Measurements from ENCODE around the gene IQGAP3.
A peak's percentile ranks its signal among the peaks of the same experiment; 100 is the strongest.

IQGAP3 gene

DNA sequence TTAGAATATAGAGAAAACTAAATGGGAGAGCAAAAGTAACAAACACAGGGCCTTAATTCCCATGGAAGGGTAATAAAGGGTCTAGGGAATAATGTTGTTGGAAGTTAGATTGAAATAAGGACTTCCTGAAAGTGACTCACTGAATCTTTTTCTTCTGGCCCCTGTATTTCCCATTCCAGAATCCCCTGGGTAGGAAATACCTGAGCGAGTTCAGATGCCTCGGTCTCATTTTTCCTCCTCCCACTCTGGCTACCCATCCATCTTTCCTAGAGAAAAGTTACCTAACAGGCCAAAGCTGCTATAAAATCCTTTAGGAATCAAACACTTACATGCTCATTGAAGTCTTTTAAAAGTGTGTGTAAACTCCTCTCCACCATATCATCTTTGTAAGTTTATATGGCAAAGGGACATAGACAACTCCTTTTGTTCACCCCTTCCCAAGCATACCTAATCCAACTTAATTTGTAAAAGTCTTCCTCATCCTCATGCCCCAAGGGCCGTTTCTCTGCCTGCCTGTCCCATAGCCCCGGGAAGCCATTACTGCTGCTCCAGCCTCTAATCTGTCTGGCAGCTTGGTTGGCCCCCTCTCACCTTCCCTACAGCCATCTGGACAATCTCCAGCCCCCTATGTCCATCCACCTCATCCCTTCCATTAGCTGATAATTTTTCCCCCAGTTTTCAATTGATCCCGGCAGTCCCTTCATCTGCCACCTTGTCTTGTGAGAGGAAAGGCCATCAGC, 68.5 kb downstream of the IQGAP3 start:
- Histone ChIP-seq H3K9me3 (replicated peaks; ENCODE audit: insufficient read depth, low read length) (no peaks in the 10 kb centered on the region), H3K9me2 (replicated peaks; ENCODE audit: insufficient read depth, low read length) (no peaks in the 10 kb centered on the region), H3K4me2 (ENCODE audit: low read depth, low read length) (peak overlapping the region; percentile 91), H3K79me2 (ENCODE audit: low read length) (peaks cover 24% of the 10 kb centered on the region), H3K36me3 (replicated peaks; ENCODE audit: insufficient read depth, low read length) (no peaks in the 10 kb centered on the region), H3K4me3 (ENCODE audit: low read length) (no peak overlapping the region), H4K20me1 (ENCODE audit: insufficient read depth, low read length) (no peaks in the 10 kb centered on the region), H2AFZ (ENCODE audit: low read length) (peak overlapping the region; percentile 1), H3F3A (ENCODE audit: insufficient read depth, low read length) (peaks cover 30% of the 10 kb centered on the region), H3K27me3 (replicated peaks; ENCODE audit: insufficient read depth, low read length) (no peaks in the 10 kb centered on the region), H3K4me1 (ENCODE audit: low read length) (peaks cover 51% of the 10 kb centered on the region), H3K9ac (ENCODE audit: low read length) (peak overlapping the region; percentile 78), H3K27ac (ENCODE audit: low read length) (peak overlapping the region; percentile 87)
- TF ChIP-seq EZH2 (optimal IDR thresholded peaks at IDR 0.05; ENCODE audit: low read depth, low read length) (no peak), EZH2phosphoT487 (IDR thresholded peaks at IDR 0.05; ENCODE audit: low read length) (no peak)
- TF ChIP-seq, protein P1, sequence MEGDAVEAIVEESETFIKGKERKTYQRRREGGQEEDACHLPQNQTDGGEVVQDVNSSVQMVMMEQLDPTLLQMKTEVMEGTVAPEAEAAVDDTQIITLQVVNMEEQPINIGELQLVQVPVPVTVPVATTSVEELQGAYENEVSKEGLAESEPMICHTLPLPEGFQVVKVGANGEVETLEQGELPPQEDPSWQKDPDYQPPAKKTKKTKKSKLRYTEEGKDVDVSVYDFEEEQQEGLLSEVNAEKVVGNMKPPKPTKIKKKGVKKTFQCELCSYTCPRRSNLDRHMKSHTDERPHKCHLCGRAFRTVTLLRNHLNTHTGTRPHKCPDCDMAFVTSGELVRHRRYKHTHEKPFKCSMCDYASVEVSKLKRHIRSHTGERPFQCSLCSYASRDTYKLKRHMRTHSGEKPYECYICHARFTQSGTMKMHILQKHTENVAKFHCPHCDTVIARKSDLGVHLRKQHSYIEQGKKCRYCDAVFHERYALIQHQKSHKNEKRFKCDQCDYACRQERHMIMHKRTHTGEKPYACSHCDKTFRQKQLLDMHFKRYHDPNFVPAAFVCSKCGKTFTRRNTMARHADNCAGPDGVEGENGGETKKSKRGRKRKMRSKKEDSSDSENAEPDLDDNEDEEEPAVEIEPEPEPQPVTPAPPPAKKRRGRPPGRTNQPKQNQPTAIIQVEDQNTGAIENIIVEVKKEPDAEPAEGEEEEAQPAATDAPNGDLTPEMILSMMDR (IDR thresholded peaks at IDR 0.05; ENCODE audit: low read length), result no peak
- no peak for DNase-seq

DNA sequence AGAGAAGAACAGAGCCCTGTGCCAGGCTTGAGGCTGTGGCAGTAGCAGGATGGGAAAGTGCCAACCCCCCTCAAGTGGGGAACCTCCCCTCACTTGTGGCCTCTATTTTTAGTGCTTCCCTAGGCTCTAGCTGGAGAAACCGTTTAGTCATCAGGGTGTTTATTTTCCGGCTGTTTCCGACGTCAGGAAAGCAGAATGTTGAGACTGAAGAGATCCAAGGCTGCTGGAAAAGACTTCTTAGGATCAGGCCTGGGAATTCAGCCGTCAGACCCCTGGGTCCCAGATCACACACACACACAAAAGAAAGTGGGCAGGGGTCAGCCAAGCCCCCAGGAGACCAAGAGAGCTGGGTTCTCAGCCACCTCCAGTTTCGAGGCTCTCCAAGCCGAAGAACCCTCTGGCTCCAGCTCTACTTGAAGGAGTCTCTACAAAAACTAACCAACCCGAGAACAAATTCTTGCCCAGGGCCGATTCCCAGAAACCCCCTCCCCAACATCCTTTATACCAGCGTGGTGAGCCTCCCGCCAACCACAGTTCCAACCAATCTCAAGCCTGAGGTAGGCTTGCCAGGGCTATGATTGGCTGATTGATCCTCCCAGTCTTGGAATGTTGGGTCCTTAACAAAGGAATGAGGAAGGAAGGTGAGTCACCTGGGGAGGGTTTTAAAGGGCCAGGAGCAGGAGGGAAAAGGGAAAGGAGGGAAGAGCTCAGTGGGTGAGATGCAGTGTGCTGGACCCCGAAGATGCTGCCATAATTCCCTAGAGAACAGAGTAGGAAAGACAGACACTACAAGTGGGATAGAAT, 69.3 kb downstream of the IQGAP3 start:
- no peak for TF ChIP-seq EZH2 (optimal IDR thresholded peaks at IDR 0.05; ENCODE audit: low read depth, low read length)
- TF ChIP-seq, protein P1 (IDR thresholded peaks at IDR 0.05; ENCODE audit: low read length), result no peak
- no peak for TF ChIP-seq EZH2phosphoT487 (IDR thresholded peaks at IDR 0.05; ENCODE audit: low read length)
- DNase-seq, result no peak

DNA sequence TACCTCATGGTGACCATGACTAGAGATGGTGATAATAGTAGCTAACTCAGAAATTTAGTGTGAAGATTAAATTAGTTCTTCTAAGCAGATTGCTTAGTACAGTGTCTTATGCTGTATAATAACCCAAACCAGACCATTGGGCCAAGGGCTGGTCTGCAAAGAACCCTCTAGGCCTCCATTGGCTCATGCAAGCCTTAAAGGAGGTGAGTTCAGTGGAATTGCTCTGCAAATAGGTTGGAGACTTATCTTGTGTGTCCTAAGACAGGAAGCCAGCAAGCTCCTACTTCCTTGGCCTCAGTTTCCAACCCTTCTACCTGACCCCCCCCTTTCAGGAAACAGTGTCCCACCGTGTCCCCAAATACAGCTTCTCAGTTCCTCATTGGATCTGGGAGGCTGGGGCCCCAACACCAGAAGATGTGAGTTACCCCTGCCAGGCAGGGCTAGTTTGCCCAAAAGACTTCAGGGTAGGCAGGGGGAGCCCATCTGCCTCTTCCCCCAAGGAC, 69.9 kb downstream of the IQGAP3 start:
- Histone ChIP-seq H3F3A (ENCODE audit: insufficient read depth, low read length) (peaks cover 43% of the 10 kb centered on the region), H3K4me3 (ENCODE audit: low read length) (no peak overlapping the region), H3K4me1 (ENCODE audit: low read length) (peaks cover 49% of the 10 kb centered on the region), H3K4me2 (ENCODE audit: low read depth, low read length) (no peak overlapping the region), H3K9me3 (replicated peaks; ENCODE audit: insufficient read depth, low read length) (no peaks in the 10 kb centered on the region), H4K20me1 (ENCODE audit: insufficient read depth, low read length) (no peaks in the 10 kb centered on the region), H3K79me2 (ENCODE audit: low read length) (peaks cover 38% of the 10 kb centered on the region), H3K27me3 (replicated peaks; ENCODE audit: insufficient read depth, low read length) (no peaks in the 10 kb centered on the region), H3K27ac (ENCODE audit: low read length) (no peak overlapping the region), H3K9ac (ENCODE audit: low read length) (no peak overlapping the region), H3K9me2 (replicated peaks; ENCODE audit: insufficient read depth, low read length) (no peaks in the 10 kb centered on the region), H2AFZ (ENCODE audit: low read length) (no peak overlapping the region), H3K36me3 (replicated peaks; ENCODE audit: insufficient read depth, low read length) (no peaks in the 10 kb centered on the region)
- no peak for DNase-seq
- TF ChIP-seq, protein P1 (IDR thresholded peaks at IDR 0.05; ENCODE audit: low read length), result no peak
- TF ChIP-seq EZH2phosphoT487 (IDR thresholded peaks at IDR 0.05; ENCODE audit: low read length), result no peak
- no peak for TF ChIP-seq EZH2 (optimal IDR thresholded peaks at IDR 0.05; ENCODE audit: low read depth, low read length)

More for the DNA sequence above, 69.3 kb downstream of the IQGAP3 start:
- Histone ChIP-seq H3K27ac (ENCODE audit: low read length) (no peak overlapping the region), H3K36me3 (replicated peaks; ENCODE audit: insufficient read depth, low read length) (no peaks in the 10 kb centered on the region), H3K4me3 (ENCODE audit: low read length) (no peak overlapping the region), H3K4me2 (ENCODE audit: low read depth, low read length) (no peak overlapping the region), H3K27me3 (replicated peaks; ENCODE audit: insufficient read depth, low read length) (no peaks in the 10 kb centered on the region), H3K9ac (ENCODE audit: low read length) (no peak overlapping the region), H4K20me1 (ENCODE audit: insufficient read depth, low read length) (no peaks in the 10 kb centered on the region), H3K9me2 (replicated peaks; ENCODE audit: insufficient read depth, low read length) (no peaks in the 10 kb centered on the region), H2AFZ (ENCODE audit: low read length) (no peak overlapping the region), H3K9me3 (replicated peaks; ENCODE audit: insufficient read depth, low read length) (no peaks in the 10 kb centered on the region), H3K79me2 (ENCODE audit: low read length) (peaks cover 32% of the 10 kb centered on the region), H3F3A (ENCODE audit: insufficient read depth, low read length) (peaks cover 36% of the 10 kb centered on the region), H3K4me1 (ENCODE audit: low read length) (peaks cover 46% of the 10 kb centered on the region)
